NOMO-1 (cell line): ENCODE data around the gene RXRG.
"Not testable (repeated sequence)": the region's sequence is repeated elsewhere in the genome, so short reads cannot be mapped to it uniquely, and the experiment has no call there.

ENCODE experiments used
- DNase-seq, 2 experiments: peaks; one replicate each; lab custom pipeline; 2025; ENCODE audit not compliant: unreplicated experiment in 2 of 2; lab: John Stamatoyannopoulos, UW

Gene RXRG

GRCh38 chr1:165444897-165445370 lies at the start of gene RXRG:
TSS of gene RXRG (minus strand) at chr1:165445126. CDS start at chr1:165444893, 233 bp downstream.
- peak in 1 of 2 experiments; percentile 49 for DNase-seq

- no peak for DNase-seq
Observed at GRCh38 chr1:165492845-165493373, 48.0 kb upstream of the RXRG start.

GRCh38 chr1:165490175-165490574 lies 45.2 kb upstream of the RXRG start:
- no peak for DNase-seq

- no peak for DNase-seq
Observed at GRCh38 chr1:165487921-165488320, 43.0 kb upstream of the RXRG start.

DNA sequence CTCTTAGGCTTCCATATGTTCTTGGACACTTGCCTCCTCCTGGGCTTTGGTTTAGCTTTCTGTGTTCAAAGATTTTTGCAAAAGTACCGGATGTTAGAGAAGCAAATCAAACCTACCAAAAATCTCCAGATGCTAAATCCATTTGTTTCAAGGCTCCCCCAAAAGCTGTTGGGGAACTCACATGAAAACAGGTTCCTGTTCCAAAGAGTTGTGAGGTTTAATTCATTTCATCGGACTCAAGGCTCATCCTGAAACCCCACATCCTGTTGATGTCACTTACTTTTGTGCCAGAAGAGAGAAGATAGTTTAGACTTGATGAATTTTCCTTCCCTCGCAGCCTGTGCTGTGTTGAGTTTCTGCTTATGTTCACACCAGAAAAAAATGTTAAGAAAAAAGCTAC lies 41.7 kb upstream of the RXRG start:
- DNase-seq: no peak

DNA sequence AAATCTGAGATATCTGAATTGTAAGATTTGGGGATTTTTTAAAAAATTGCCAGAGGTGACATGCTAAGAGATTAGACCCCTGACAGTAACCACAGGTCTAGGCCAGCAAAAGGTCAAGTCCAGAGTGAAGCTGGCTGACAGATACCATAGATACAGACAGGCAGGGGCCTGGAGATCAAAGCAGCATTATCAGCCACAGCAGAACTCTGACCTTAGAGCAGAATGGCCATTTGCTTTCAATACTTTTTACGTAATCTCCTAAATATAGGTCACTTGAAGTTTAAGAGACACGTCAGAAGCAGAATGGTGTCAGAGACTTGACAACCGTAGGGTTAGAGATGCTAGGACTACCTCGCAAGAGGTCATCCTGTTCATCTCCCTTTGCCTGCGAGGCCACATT lies 40.8 kb upstream of the RXRG start:
- DNase-seq: no peak

- no peak for DNase-seq
Observed at GRCh38 chr1:165484532-165484931, 39.6 kb upstream of the RXRG start.

GRCh38 chr1:165483412-165483811 lies 38.5 kb upstream of the RXRG start:
- DNase-seq: no peak

GRCh38 chr1:165481820-165482532 lies 37.0 kb upstream of the RXRG start:
- no peak for DNase-seq

DNA sequence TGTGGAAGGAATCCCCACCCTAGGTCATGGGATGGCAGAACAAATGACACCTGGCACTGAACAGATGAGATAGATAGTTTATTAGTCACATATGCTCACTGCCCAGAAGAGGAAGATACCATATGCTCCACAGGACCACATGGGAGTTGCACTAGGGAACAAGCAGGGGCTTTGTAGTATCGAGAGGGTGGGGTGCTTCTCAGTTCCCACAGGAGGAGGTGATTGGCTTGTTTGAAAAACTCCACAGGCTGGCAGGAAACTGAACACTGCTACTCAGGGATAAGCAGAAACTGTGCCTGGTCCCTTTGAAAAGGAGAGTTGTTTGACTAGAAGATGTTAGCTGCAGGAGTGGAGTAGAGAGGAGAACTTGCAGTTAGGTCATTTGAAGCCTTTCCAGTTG lies 31.9 kb upstream of the RXRG start:
- no peak for DNase-seq

DNA sequence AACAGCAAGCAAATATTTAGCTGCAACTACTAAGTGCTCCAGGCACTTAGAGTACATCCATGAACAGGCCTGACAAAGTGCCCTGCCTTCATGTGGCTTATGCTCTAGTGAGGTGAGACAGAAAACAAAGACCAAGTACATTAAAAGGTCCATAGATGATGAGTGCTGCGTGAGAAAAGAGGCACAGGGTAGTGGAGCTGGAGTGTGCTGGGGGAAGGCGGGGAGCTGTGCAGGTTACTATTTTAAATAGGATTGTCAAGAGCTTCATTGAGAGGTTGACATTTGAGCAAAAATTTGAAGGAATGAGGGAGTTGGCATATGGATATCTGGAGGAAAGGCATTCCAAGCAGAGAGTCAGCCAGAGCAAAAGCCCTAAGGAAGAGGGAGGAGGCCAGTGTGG lies 29.3 kb upstream of the RXRG start:
- DNase-seq: no peak

GRCh38 chr1:165473081-165473480 lies 28.2 kb upstream of the RXRG start:
- no peak for DNase-seq

GRCh38 chr1:165468726-165469249 lies 23.9 kb upstream of the RXRG start:
- no peak for DNase-seq

- no peak for DNase-seq
Observed at GRCh38 chr1:165468253-165468652, 23.3 kb upstream of the RXRG start.

GRCh38 chr1:165467706-165468105 lies 22.8 kb upstream of the RXRG start:
- DNase-seq: no peak

DNA sequence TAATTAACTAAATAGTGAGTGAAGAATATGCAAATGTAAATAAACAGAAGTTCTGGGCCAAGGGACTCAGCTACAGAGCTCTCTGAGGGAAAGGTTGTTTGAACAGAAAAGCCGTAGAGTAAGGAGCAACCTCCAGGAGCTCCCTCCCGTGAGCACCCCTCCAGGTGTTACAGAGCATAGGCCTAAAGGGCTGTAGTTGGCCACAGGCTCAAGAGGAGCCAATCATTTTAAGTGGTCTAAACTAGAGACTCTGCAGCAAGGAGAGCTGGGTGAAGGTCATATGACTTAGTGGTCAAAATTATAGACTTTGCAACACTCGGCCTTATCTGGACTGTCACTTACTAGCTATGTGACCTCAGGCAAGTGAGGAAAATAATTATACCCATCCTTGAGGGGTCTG lies 19.1 kb upstream of the RXRG start:
- DNase-seq: no peak

DNA sequence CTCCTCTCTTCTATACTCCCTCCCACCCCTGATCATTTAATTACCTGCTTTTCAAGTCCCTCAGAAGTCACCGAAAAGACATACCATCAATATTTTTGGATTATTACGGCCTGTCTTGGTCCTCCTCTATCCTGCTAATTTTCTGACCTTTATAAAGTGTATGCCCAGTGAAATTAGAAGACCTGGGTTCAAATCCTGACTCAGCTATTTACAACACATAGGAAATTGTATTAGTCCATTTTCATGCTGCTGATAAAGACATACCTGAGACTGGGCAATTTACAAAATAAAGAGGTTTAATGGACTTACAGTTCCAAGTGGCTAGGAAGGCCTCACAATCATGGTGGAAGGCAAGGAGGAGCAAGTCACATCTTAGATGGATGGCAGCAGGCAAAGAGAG lies 14.8 kb upstream of the RXRG start:
- DNase-seq: not testable (repeated sequence)

DNA sequence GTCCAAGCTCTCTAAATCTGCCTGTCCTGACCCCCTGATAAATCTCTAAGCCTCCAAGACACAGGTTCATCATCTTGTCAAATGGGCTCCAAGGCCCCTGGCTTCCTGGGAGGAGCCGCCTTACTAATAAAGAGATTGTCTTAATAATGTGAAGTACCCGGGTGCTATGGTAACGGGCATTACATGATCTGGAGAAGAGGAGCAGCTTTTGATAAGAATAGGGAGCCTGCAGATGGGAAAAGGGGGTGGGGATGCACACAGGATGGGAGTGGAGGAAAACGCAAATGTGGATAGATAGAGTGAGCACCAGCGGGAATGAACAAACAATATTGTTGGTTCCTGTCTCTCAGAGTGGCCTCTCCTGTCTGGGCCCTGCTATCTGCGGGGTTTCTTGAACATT lies 11.9 kb upstream of the RXRG start:
- DNase-seq: no peak

DNA sequence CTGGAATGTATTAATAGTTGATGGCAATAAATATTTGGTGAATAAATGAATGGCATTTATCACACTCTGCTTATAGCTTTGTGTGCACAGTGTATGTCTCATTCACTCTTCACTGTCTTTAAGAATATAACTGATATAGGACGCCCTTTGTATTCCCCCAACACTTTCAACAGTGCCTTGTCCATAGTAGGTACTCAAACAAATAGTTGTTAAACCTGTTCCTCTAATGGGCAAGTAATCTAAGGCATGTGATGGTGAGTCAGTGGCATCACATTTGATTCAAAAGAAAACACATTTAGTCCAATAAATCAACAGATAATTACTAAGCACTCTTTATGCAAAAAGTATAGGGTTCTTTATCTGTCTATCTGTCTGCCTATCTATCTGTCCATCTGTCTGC lies 11.2 kb upstream of the RXRG start:
- DNase-seq: no peak

GRCh38 chr1:165455111-165455510 lies 10.2 kb upstream of the RXRG start:
- no peak for DNase-seq

DNA sequence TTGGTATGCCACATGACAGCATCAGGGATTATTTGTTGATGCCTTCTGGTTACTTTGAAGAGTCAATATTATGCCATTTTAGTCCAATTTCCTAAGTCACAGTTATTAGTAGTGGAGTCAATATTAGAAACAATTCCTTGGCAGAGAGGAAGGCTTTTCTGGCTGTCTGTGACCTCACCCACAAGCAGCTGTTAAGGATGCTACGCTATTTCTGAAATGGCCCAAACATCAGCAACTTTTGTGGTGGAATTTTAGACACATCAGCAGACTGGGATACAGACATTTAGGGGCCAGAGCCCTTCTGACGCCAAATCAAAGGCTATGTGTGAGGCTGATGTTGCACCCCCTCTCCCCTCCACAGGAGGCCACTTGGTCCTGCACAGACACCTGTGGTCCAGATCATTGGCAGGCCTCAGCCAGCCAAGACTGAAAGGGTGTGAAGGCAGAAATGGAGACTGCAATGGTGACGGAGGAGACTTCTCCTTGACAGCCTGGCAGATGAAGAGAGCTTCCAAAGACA lies 9.2 kb upstream of the RXRG start:
- no peak for DNase-seq
